Right lobe of liver (tissue), 4 donors: ENCODE measurements around the gene CA5A.

Experiments
- POLR2A ChIP-seq: fragments of 450-650 bp; IDR thresholded peaks from one replicate; pipeline ENCODE4 v1.6.1; 2017; ENCODE audit warnings: antibody characterized with exemption, mild to moderate bottlenecking
- TF ChIP-seq, protein P1 (sequence below), 4 donors: fragments of 200-600 bp in 3 of 4; fragments of 450-650 bp in 1 of 4; IDR thresholded peaks; one replicate each; pipeline versions ENCODE4 v1.5.1 to v1.8.0; 2016 to 2022; ENCODE audit warnings: antibody characterized with exemption in 4 of 4, mild to moderate bottlenecking in 2 of 4
- donor health status: DM: no; HTN: no; CAD: no.
- donor health status: DM: no; HTN: no; CAD: no.
- donor health status: DM: no; HTN: yes; CAD: no.

DNA sequence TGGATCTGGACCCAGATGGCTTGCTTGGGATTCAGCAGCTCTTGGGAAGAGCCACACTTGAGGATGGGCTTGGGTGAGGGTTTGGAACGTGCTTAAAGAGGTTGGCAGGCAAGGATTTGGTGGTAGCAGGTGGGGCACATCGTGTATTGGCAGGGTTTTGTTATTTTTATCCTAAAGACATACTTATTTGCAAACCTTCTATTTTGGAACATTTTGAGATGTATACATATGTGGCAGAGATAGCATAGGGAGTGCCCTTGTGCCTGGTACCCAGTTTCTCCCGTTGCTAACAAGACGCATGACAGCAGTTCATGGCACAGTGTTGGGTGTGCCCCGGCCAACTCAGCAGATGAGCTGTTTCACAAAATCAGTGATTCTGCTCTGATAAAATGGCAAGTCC, 24.0 kb upstream of the CA5A start:
- TF ChIP-seq, protein P1, sequence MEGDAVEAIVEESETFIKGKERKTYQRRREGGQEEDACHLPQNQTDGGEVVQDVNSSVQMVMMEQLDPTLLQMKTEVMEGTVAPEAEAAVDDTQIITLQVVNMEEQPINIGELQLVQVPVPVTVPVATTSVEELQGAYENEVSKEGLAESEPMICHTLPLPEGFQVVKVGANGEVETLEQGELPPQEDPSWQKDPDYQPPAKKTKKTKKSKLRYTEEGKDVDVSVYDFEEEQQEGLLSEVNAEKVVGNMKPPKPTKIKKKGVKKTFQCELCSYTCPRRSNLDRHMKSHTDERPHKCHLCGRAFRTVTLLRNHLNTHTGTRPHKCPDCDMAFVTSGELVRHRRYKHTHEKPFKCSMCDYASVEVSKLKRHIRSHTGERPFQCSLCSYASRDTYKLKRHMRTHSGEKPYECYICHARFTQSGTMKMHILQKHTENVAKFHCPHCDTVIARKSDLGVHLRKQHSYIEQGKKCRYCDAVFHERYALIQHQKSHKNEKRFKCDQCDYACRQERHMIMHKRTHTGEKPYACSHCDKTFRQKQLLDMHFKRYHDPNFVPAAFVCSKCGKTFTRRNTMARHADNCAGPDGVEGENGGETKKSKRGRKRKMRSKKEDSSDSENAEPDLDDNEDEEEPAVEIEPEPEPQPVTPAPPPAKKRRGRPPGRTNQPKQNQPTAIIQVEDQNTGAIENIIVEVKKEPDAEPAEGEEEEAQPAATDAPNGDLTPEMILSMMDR (IDR thresholded peaks at IDR 0.05) = no peak
- no peak for TF ChIP-seq POLR2A
